HCT116 (cell line): ENCODE results near the gene ADORA1. TPM values are rescaled to one million over a fixed set of nuclear protein-coding genes. Genes with fewer than 3 reads are reported as not detected.

Experiments used
- ATAC-seq: fragments of 200-7000 bp; cut with Tn5 transposase; 2 replicates; pipeline ENCODE4 v1.9.1; 2020; ENCODE audit warnings: mild to moderate bottlenecking, moderate library complexity
- BruUV-seq: library from RNA; stranded (reverse); fragments of 400-500 nt; replicated peaks from 2 replicates; lab custom pipeline; 2021; lab: Mats Ljungman, UMichigan
- CTCF ChIA-PET: fragments of 300-600 bp; sonication (Branson Sonifier 250); formaldehyde crosslinking; loops from one replicate; lab custom pipeline; 2021; ENCODE audit warnings: antibody characterized with exemption; lab: Charles Lee
- POLR2A ChIA-PET: fragments of 300-600, 350-600 bp; sonication (Branson Sonifier 250); formaldehyde crosslinking; loops from one replicate; lab custom pipeline; 2021; ENCODE audit warnings: antibody characterized with exemption; lab: Charles Lee
- RAD21 ChIA-PET, 2 experiments: fragments of 300-600 bp; sonication (Branson Sonifier 250); formaldehyde crosslinking; loops; one replicate each; lab custom pipeline; 2023; ENCODE audit warnings: low total read pairs in 2 of 2; ENCODE audit not compliant: uncharacterized antibody in 2 of 2, unreplicated experiment in 2 of 2, low non-redundant PET in 1 of 2; lab: Charles Lee
- DNase-seq: peaks from one replicate; pipeline ENCODE4 v3.0.0-alpha.2; 2010; ENCODE audit warnings: low read depth, low spot score
- H2AFZ ChIP-seq: fragments of 200-600 bp; shearing (Covaris generic), sonication (generic); 2 replicates; pipeline ENCODE4 v1.6.1; 2017; ENCODE audit warnings: low read depth, mixed run types, mixed read lengths, antibody characterized with exemption, low read length; ENCODE audit not compliant: poor library complexity, severe bottlenecking
- H3K27ac ChIP-seq: 2 replicates; pipeline ENCODE4 v1.5.1; 2012; ENCODE audit warnings: low read depth, low read length
- H3K27me3 ChIP-seq: fragments of 200-600 bp; sonication (generic); 2 replicates; pipeline ENCODE4 v1.6.1; 2016; ENCODE audit warnings: mixed run types, low read length, mixed read lengths; ENCODE audit not compliant: insufficient read depth
- H3K36me3 ChIP-seq, 2 experiments: fragments of 200-500 bp in 1 of 2; fragments of 200-600 bp in 1 of 2; sonication (Bioruptor generic) in 1 of 2; sonication (generic) in 1 of 2; 2 replicates each; pipeline versions ENCODE4 v1.5.1 to v1.6.1; 2014 to 2016; ENCODE audit warnings: low read length in 2 of 2, inconsistent platforms in 1 of 2, mixed read lengths in 1 of 2, mixed run types in 1 of 2; ENCODE audit not compliant: insufficient read depth in 2 of 2, control insufficient read depth in 1 of 2
- H3K4me1 ChIP-seq, 2 experiments: fragments of 200-600 bp in 1 of 2; sonication (generic) in 1 of 2; 2 replicates each; pipeline versions ENCODE4 v1.5.1 to v1.6.1; 2012 to 2017; ENCODE audit warnings: low read length in 2 of 2, inconsistent platforms in 1 of 2, mild to moderate bottlenecking in 1 of 2, mixed read lengths in 1 of 2, mixed run types in 1 of 2, moderate library complexity in 1 of 2; ENCODE audit not compliant: insufficient read depth in 2 of 2, control insufficient read depth in 1 of 2
- H3K4me2 ChIP-seq: fragments of 200-600 bp; sonication (generic); 2 replicates; pipeline ENCODE4 v1.6.1; 2017; ENCODE audit warnings: mixed run types, low read length, mixed read lengths
- H3K4me3 ChIP-seq, 2 experiments: fragments of 200-600 bp in 1 of 2; sonication (generic) in 1 of 2; replicated peaks in 1 of 2; 2 replicates each; pipeline ENCODE4 v1.5.1; 2011 to 2016; ENCODE audit warnings: low read length in 2 of 2, control low read depth in 1 of 2, low read depth in 1 of 2, mild to moderate bottlenecking in 1 of 2, mixed read lengths in 1 of 2, mixed run types in 1 of 2
- H3K79me2 ChIP-seq: fragments of 200-600 bp; sonication (generic); 2 replicates; pipeline ENCODE4 v1.6.1; 2017; ENCODE audit warnings: mild to moderate bottlenecking, mixed run types, low read length, moderate library complexity, mixed read lengths; ENCODE audit not compliant: insufficient read depth
- H3K9ac ChIP-seq: fragments of 200-600 bp; sonication (generic); 2 replicates; pipeline ENCODE4 v1.6.1; 2016; ENCODE audit warnings: low read length, mixed read lengths
- H3K9me2 ChIP-seq: fragments of 200-600 bp; sonication (generic), shearing (Covaris generic); 2 replicates; pipeline ENCODE4 v1.6.1; 2017; ENCODE audit warnings: mixed run types, mild to moderate bottlenecking, moderate library complexity; ENCODE audit not compliant: insufficient read depth
- H3K9me3 ChIP-seq, 2 experiments: fragments of 200-500 bp in 1 of 2; fragments of 200-600 bp in 1 of 2; sonication (Bioruptor generic) in 1 of 2; sonication (generic) in 1 of 2; 2 replicates each; pipeline ENCODE4 v1.6.1; 2014 to 2017; ENCODE audit warnings: low read length in 2 of 2, mixed read lengths in 2 of 2, inconsistent platforms in 1 of 2, low read depth in 1 of 2, mild to moderate bottlenecking in 1 of 2, mixed run types in 1 of 2, moderate library complexity in 1 of 2; ENCODE audit not compliant: control insufficient read depth in 1 of 2, insufficient read depth in 1 of 2
- H4K20me1 ChIP-seq: fragments of 200-600 bp; sonication (generic), shearing (Covaris generic); 2 replicates; pipeline ENCODE4 v1.6.1; 2017; ENCODE audit warnings: mixed run types, mild to moderate bottlenecking, moderate library complexity; ENCODE audit not compliant: insufficient read depth
- ATF3 ChIP-seq: IDR thresholded peaks from 2 replicates; pipeline ENCODE4 v1.6.1; 2012
- CEBPB ChIP-seq: IDR thresholded peaks from 2 replicates; pipeline ENCODE4 v1.6.1; 2012; ENCODE audit warnings: low read depth
- EGR1 ChIP-seq: IDR thresholded peaks from 2 replicates; pipeline ENCODE4 v1.6.1; 2012; ENCODE audit warnings: low read depth
- ELF1 ChIP-seq: IDR thresholded peaks from 2 replicates; pipeline ENCODE4 v1.6.1; 2012; ENCODE audit warnings: low read depth, borderline replicate concordance
- EZH2 ChIP-seq: fragments of 200-600 bp; sonication (generic); IDR thresholded peaks from 2 replicates; pipeline ENCODE4 v1.6.1; 2017; ENCODE audit warnings: antibody characterized with exemption, mixed run types
- EZH2phosphoT487 ChIP-seq: fragments of 200-600 bp; IDR thresholded peaks from 2 replicates; pipeline ENCODE4 v1.6.1; 2018; ENCODE audit warnings: antibody characterized with exemption, borderline replicate concordance
- FOSL1 ChIP-seq: IDR thresholded peaks from 2 replicates; pipeline ENCODE4 v1.6.1; 2012; ENCODE audit warnings: low read depth
- JUND ChIP-seq: IDR thresholded peaks from 2 replicates; pipeline ENCODE4 v1.6.1; 2012
- POLR2A ChIP-seq: IDR thresholded peaks from 2 replicates; pipeline ENCODE4 v1.7.0; 2011; ENCODE audit warnings: borderline replicate concordance; ENCODE audit not compliant: insufficient read depth, insufficient read length; ENCODE audit errors: extremely low read depth
- RAD21 ChIP-seq: IDR thresholded peaks from 2 replicates; pipeline ENCODE4 v1.6.1; 2012; ENCODE audit warnings: low read depth, mild to moderate bottlenecking
- REST ChIP-seq: IDR thresholded peaks from 2 replicates; pipeline ENCODE4 v1.6.1; 2012; ENCODE audit warnings: low read depth
- SP1 ChIP-seq: IDR thresholded peaks from 2 replicates; pipeline ENCODE4 v1.6.1; 2012; ENCODE audit warnings: low read depth
- SRF ChIP-seq: IDR thresholded peaks from 2 replicates; pipeline ENCODE4 v1.6.1; 2012; ENCODE audit warnings: low read depth
- YY1 ChIP-seq: IDR thresholded peaks from 2 replicates; pipeline ENCODE4 v1.6.1; 2011; ENCODE audit warnings: low read length, low read depth, moderate library complexity, mild to moderate bottlenecking; ENCODE audit not compliant: insufficient replicate concordance; ENCODE audit errors: extremely low read depth
- ZBTB33 ChIP-seq: IDR thresholded peaks from 2 replicates; pipeline ENCODE4 v1.6.1; 2011; ENCODE audit warnings: mild to moderate bottlenecking, low read length, moderate library complexity; ENCODE audit not compliant: insufficient replicate concordance; ENCODE audit errors: extremely low read depth
- ZNF274 ChIP-seq: fragments of 200-500 bp; sonication (Bioruptor generic); IDR thresholded peaks from 2 replicates; pipeline ENCODE4 v1.6.1; 2014; ENCODE audit warnings: mild to moderate bottlenecking, low read depth, low read length, inconsistent platforms
- intact Hi-C: fragments of 100-400 bp; cut with micrococcal nuclease; formaldehyde crosslinking; loops from 2 replicates; pipeline ENCODE4 v1.10.0; 2022
- total RNA-seq: library from RNA; stranded (reverse); gene quantifications from one replicate; pipeline ENCODE4 v1.2.1, GENCODE V29; 2021; ENCODE audit not compliant: unreplicated experiment

ADORA1 gene
- total RNA-seq, 1 experiment from 2014 or later = 2.8 TPM

- no TSS peak for BruUV-seq
- POLR2A ChIA-PET = no interaction called here
- TF ChIP-seq RAD21 (no peak), ELF1 (no peak), SP1 (no peak), FOSL1 (no peak), ATF3 (no peak), ZNF274 (no peak), EZH2phosphoT487 (no peak), POLR2A (no peak), EZH2 (no peak), CEBPB (no peak), SRF (no peak), EGR1 (no peak), ZBTB33 (no peak), YY1 (no peak), JUND (no peak), REST (no peak)
- ATAC-seq (no peak), DNase-seq (no peak)
- no peaks in the 10 kb centered on the region for H3K79me2 ChIP-seq
- H3K9ac ChIP-seq = no peak overlapping the region
- H3K9me3 ChIP-seq = no peaks in the 10 kb centered on the region
- RAD21 ChIA-PET = no interaction called here
- no peaks in the 10 kb centered on the region for H3K9me2 ChIP-seq
- no peak overlapping the region for H3K27ac ChIP-seq
- CTCF ChIA-PET = interaction anchor here (1.0 to 1.4 kb wide), 2 partner anchors 12 to 18 kb away, joined by 3 read pairs; no protein-coding TSS in a partner anchor
- no peaks in the 10 kb centered on the region for H3K36me3 ChIP-seq
- H2AFZ ChIP-seq = no peak overlapping the region
- no peak overlapping the region for H3K4me3 ChIP-seq
- peaks cover 3 to 33% of the 10 kb centered on the region in 2 experiments; a peak in 3 of 4 replicates for H3K4me1 ChIP-seq
- H4K20me1 ChIP-seq = no peaks in the 10 kb centered on the region
- intact Hi-C loops = no loop called here
- no peaks in the 10 kb centered on the region for H3K27me3 ChIP-seq
- no peak overlapping the region for H3K4me2 ChIP-seq
These were observed 26.7 kb downstream of the ADORA1 start for GRCh38 chr1:203153989-203154821.
